HL-60 (cell line): Measurements from ENCODE around the gene CRTC3.

Source experiments
- GABPA ChIP-seq: IDR thresholded peaks from 2 replicates; pipeline ENCODE4 v1.6.1; 2012; ENCODE audit warnings: low read depth
- POLR2AphosphoS5 ChIP-seq: IDR thresholded peaks from 2 replicates; pipeline ENCODE4 v1.6.1; 2012; ENCODE audit warnings: low read depth
- SPI1 ChIP-seq: IDR thresholded peaks from 2 replicates; pipeline ENCODE4 v1.6.1; 2012; ENCODE audit warnings: low read depth, mild to moderate bottlenecking, borderline replicate concordance
- TF ChIP-seq, protein P1 (sequence below): IDR thresholded peaks from one replicate; pipeline ENCODE4 v1.5.1; 2011; ENCODE audit warnings: low read length, control low read depth, inconsistent platforms; ENCODE audit not compliant: insufficient read depth
- TF ChIP-seq, protein P2 (sequence below): IDR thresholded peaks from 2 replicates; pipeline ENCODE4 v1.6.1; 2012; ENCODE audit warnings: low read depth; ENCODE audit not compliant: insufficient replicate concordance

DNA sequence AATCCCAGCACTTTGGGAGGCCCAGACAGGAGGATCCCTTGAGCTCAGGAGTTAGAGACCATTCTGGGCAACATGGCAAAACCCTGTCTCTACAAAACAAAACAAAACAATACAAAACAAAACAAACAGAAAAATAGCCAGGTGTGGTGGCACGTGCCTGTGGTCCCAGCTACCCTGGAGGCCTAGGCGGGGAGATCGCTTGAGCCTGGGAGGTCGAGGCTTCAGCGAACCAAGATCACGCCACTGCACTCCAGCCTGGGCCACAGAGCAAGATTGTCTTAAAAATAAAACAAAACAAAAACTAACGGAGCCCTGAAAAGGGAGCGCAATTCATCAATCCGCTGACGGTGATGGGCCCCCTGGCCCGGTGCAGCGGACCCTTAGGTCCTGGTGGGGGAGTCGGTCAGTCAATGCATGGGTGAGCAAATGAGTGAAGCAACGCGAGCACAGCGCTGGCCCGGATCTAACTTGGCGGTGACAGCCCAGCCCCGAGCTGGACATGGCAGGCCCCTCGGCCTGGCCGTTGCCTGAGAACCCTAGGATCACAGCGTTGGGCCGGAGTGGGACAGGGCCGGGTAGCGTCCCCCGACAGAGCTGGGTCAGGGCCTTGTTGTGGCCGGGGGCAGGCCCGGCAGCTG, 135.0 kb downstream of the CRTC3 start:
- TF ChIP-seq, protein P1, sequence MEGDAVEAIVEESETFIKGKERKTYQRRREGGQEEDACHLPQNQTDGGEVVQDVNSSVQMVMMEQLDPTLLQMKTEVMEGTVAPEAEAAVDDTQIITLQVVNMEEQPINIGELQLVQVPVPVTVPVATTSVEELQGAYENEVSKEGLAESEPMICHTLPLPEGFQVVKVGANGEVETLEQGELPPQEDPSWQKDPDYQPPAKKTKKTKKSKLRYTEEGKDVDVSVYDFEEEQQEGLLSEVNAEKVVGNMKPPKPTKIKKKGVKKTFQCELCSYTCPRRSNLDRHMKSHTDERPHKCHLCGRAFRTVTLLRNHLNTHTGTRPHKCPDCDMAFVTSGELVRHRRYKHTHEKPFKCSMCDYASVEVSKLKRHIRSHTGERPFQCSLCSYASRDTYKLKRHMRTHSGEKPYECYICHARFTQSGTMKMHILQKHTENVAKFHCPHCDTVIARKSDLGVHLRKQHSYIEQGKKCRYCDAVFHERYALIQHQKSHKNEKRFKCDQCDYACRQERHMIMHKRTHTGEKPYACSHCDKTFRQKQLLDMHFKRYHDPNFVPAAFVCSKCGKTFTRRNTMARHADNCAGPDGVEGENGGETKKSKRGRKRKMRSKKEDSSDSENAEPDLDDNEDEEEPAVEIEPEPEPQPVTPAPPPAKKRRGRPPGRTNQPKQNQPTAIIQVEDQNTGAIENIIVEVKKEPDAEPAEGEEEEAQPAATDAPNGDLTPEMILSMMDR, result no peak
- TF ChIP-seq POLR2AphosphoS5, result no peak
- TF ChIP-seq, protein P2, sequence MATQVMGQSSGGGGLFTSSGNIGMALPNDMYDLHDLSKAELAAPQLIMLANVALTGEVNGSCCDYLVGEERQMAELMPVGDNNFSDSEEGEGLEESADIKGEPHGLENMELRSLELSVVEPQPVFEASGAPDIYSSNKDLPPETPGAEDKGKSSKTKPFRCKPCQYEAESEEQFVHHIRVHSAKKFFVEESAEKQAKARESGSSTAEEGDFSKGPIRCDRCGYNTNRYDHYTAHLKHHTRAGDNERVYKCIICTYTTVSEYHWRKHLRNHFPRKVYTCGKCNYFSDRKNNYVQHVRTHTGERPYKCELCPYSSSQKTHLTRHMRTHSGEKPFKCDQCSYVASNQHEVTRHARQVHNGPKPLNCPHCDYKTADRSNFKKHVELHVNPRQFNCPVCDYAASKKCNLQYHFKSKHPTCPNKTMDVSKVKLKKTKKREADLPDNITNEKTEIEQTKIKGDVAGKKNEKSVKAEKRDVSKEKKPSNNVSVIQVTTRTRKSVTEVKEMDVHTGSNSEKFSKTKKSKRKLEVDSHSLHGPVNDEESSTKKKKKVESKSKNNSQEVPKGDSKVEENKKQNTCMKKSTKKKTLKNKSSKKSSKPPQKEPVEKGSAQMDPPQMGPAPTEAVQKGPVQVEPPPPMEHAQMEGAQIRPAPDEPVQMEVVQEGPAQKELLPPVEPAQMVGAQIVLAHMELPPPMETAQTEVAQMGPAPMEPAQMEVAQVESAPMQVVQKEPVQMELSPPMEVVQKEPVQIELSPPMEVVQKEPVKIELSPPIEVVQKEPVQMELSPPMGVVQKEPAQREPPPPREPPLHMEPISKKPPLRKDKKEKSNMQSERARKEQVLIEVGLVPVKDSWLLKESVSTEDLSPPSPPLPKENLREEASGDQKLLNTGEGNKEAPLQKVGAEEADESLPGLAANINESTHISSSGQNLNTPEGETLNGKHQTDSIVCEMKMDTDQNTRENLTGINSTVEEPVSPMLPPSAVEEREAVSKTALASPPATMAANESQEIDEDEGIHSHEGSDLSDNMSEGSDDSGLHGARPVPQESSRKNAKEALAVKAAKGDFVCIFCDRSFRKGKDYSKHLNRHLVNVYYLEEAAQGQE, result no peak
- no peak for TF ChIP-seq GABPA
- no peak for TF ChIP-seq SPI1
